HCT116 (cell line): ENCODE results near the gene INTS6L. TPM values are rescaled to one million over a fixed set of nuclear protein-coding genes. Genes with fewer than 3 reads are reported as not detected.
A peak's percentile ranks its signal among the peaks of the same experiment; 100 is the strongest.

Experiments
- ATAC-seq: fragments of 200-7000 bp; cut with Tn5 transposase; 2 replicates; pipeline ENCODE4 v1.9.1; 2020; ENCODE audit warnings: mild to moderate bottlenecking, moderate library complexity
- BruUV-seq: library from RNA; stranded (reverse); fragments of 400-500 nt; replicated peaks from 2 replicates; lab custom pipeline; 2021; lab: Mats Ljungman, UMichigan
- CTCF ChIA-PET: fragments of 300-600 bp; sonication (Branson Sonifier 250); formaldehyde crosslinking; loops from one replicate; lab custom pipeline; 2021; ENCODE audit warnings: antibody characterized with exemption; lab: Charles Lee
- POLR2A ChIA-PET: fragments of 300-600, 350-600 bp; sonication (Branson Sonifier 250); formaldehyde crosslinking; loops from one replicate; lab custom pipeline; 2021; ENCODE audit warnings: antibody characterized with exemption; lab: Charles Lee
- RAD21 ChIA-PET, 2 experiments: fragments of 300-600 bp; sonication (Branson Sonifier 250); formaldehyde crosslinking; loops; one replicate each; lab custom pipeline; 2023; ENCODE audit warnings: low total read pairs in 2 of 2; ENCODE audit not compliant: uncharacterized antibody in 2 of 2, unreplicated experiment in 2 of 2, low non-redundant PET in 1 of 2; lab: Charles Lee
- DNase-seq: peaks from one replicate; pipeline ENCODE4 v3.0.0-alpha.2; 2010; ENCODE audit warnings: low read depth, low spot score
- H2AFZ ChIP-seq: fragments of 200-600 bp; shearing (Covaris generic), sonication (generic); 2 replicates; pipeline ENCODE4 v1.6.1; 2017; ENCODE audit warnings: low read depth, mixed run types, mixed read lengths, antibody characterized with exemption, low read length; ENCODE audit not compliant: poor library complexity, severe bottlenecking
- H3K27ac ChIP-seq: 2 replicates; pipeline ENCODE4 v1.5.1; 2012; ENCODE audit warnings: low read depth, low read length
- H3K27me3 ChIP-seq: fragments of 200-600 bp; sonication (generic); 2 replicates; pipeline ENCODE4 v1.6.1; 2016; ENCODE audit warnings: mixed run types, low read length, mixed read lengths; ENCODE audit not compliant: insufficient read depth
- H3K36me3 ChIP-seq, 2 experiments: fragments of 200-500 bp in 1 of 2; fragments of 200-600 bp in 1 of 2; sonication (Bioruptor generic) in 1 of 2; sonication (generic) in 1 of 2; 2 replicates each; pipeline versions ENCODE4 v1.5.1 to v1.6.1; 2014 to 2016; ENCODE audit warnings: low read length in 2 of 2, inconsistent platforms in 1 of 2, mixed read lengths in 1 of 2, mixed run types in 1 of 2; ENCODE audit not compliant: insufficient read depth in 2 of 2, control insufficient read depth in 1 of 2
- H3K4me1 ChIP-seq, 2 experiments: fragments of 200-600 bp in 1 of 2; sonication (generic) in 1 of 2; 2 replicates each; pipeline versions ENCODE4 v1.5.1 to v1.6.1; 2012 to 2017; ENCODE audit warnings: low read length in 2 of 2, inconsistent platforms in 1 of 2, mild to moderate bottlenecking in 1 of 2, mixed read lengths in 1 of 2, mixed run types in 1 of 2, moderate library complexity in 1 of 2; ENCODE audit not compliant: insufficient read depth in 2 of 2, control insufficient read depth in 1 of 2
- H3K4me2 ChIP-seq: fragments of 200-600 bp; sonication (generic); 2 replicates; pipeline ENCODE4 v1.6.1; 2017; ENCODE audit warnings: mixed run types, low read length, mixed read lengths
- H3K4me3 ChIP-seq, 2 experiments: fragments of 200-600 bp in 1 of 2; sonication (generic) in 1 of 2; replicated peaks in 1 of 2; 2 replicates each; pipeline ENCODE4 v1.5.1; 2011 to 2016; ENCODE audit warnings: low read length in 2 of 2, control low read depth in 1 of 2, low read depth in 1 of 2, mild to moderate bottlenecking in 1 of 2, mixed read lengths in 1 of 2, mixed run types in 1 of 2
- H3K79me2 ChIP-seq: fragments of 200-600 bp; sonication (generic); 2 replicates; pipeline ENCODE4 v1.6.1; 2017; ENCODE audit warnings: mild to moderate bottlenecking, mixed run types, low read length, moderate library complexity, mixed read lengths; ENCODE audit not compliant: insufficient read depth
- H3K9ac ChIP-seq: fragments of 200-600 bp; sonication (generic); 2 replicates; pipeline ENCODE4 v1.6.1; 2016; ENCODE audit warnings: low read length, mixed read lengths
- H3K9me2 ChIP-seq: fragments of 200-600 bp; sonication (generic), shearing (Covaris generic); 2 replicates; pipeline ENCODE4 v1.6.1; 2017; ENCODE audit warnings: mixed run types, mild to moderate bottlenecking, moderate library complexity; ENCODE audit not compliant: insufficient read depth
- H3K9me3 ChIP-seq, 2 experiments: fragments of 200-500 bp in 1 of 2; fragments of 200-600 bp in 1 of 2; sonication (Bioruptor generic) in 1 of 2; sonication (generic) in 1 of 2; 2 replicates each; pipeline ENCODE4 v1.6.1; 2014 to 2017; ENCODE audit warnings: low read length in 2 of 2, mixed read lengths in 2 of 2, inconsistent platforms in 1 of 2, low read depth in 1 of 2, mild to moderate bottlenecking in 1 of 2, mixed run types in 1 of 2, moderate library complexity in 1 of 2; ENCODE audit not compliant: control insufficient read depth in 1 of 2, insufficient read depth in 1 of 2
- H4K20me1 ChIP-seq: fragments of 200-600 bp; sonication (generic), shearing (Covaris generic); 2 replicates; pipeline ENCODE4 v1.6.1; 2017; ENCODE audit warnings: mixed run types, mild to moderate bottlenecking, moderate library complexity; ENCODE audit not compliant: insufficient read depth
- CBX3 ChIP-seq: IDR thresholded peaks from 2 replicates; pipeline ENCODE4 v1.6.1; 2012; ENCODE audit warnings: low read depth
- EZH2 ChIP-seq: fragments of 200-600 bp; sonication (generic); IDR thresholded peaks from 2 replicates; pipeline ENCODE4 v1.6.1; 2017; ENCODE audit warnings: antibody characterized with exemption, mixed run types
- FOSL1 ChIP-seq: IDR thresholded peaks from 2 replicates; pipeline ENCODE4 v1.6.1; 2012; ENCODE audit warnings: low read depth
- RAD21 ChIP-seq: IDR thresholded peaks from 2 replicates; pipeline ENCODE4 v1.6.1; 2012; ENCODE audit warnings: low read depth, mild to moderate bottlenecking
- SIN3A ChIP-seq: IDR thresholded peaks from 2 replicates; pipeline ENCODE4 v1.6.1; 2012; ENCODE audit warnings: low read depth
- SP1 ChIP-seq: IDR thresholded peaks from 2 replicates; pipeline ENCODE4 v1.6.1; 2012; ENCODE audit warnings: low read depth
- SRF ChIP-seq: IDR thresholded peaks from 2 replicates; pipeline ENCODE4 v1.6.1; 2012; ENCODE audit warnings: low read depth
- ZNF274 ChIP-seq: fragments of 200-500 bp; sonication (Bioruptor generic); IDR thresholded peaks from 2 replicates; pipeline ENCODE4 v1.6.1; 2014; ENCODE audit warnings: mild to moderate bottlenecking, low read depth, low read length, inconsistent platforms
- intact Hi-C: fragments of 100-400 bp; cut with micrococcal nuclease; formaldehyde crosslinking; loops from 2 replicates; pipeline ENCODE4 v1.10.0; 2022
- total RNA-seq: library from RNA; stranded (reverse); gene quantifications from one replicate; pipeline ENCODE4 v1.2.1, GENCODE V29; 2021; ENCODE audit not compliant: unreplicated experiment
- TF ChIP-seq, protein P1 (sequence below), 3 experiments: fragments of 200-600 bp in 1 of 3; sonication (generic) in 1 of 3; IDR thresholded peaks in 2 of 3; conservative IDR thresholded peaks in 1 of 3; 2 replicates each; pipeline ENCODE4 v1.5.1; 2012 to 2017; ENCODE audit warnings: low read depth in 2 of 3, low read length in 2 of 3, antibody characterized with exemption in 1 of 3, borderline replicate concordance in 1 of 3, control low read depth in 1 of 3, mild to moderate bottlenecking in 1 of 3, mixed read lengths in 1 of 3, mixed run types in 1 of 3, moderate library complexity in 1 of 3; ENCODE audit not compliant: insufficient read depth in 1 of 3
- TF ChIP-seq, protein P2 (sequence below): IDR thresholded peaks from 2 replicates; pipeline ENCODE4 v1.6.1; 2012
- TF ChIP-seq, protein P3 (sequence below): IDR thresholded peaks from 2 replicates; pipeline ENCODE4 v1.6.1; 2012
- TF ChIP-seq, protein P4 (sequence below): IDR thresholded peaks from 2 replicates; pipeline ENCODE4 v1.6.1; 2011; ENCODE audit warnings: mild to moderate bottlenecking, low read length, moderate library complexity; ENCODE audit not compliant: insufficient replicate concordance; ENCODE audit errors: extremely low read depth

Gene INTS6L
- total RNA-seq, 1 experiment from 2014 or later = 3.6 TPM

DNA sequence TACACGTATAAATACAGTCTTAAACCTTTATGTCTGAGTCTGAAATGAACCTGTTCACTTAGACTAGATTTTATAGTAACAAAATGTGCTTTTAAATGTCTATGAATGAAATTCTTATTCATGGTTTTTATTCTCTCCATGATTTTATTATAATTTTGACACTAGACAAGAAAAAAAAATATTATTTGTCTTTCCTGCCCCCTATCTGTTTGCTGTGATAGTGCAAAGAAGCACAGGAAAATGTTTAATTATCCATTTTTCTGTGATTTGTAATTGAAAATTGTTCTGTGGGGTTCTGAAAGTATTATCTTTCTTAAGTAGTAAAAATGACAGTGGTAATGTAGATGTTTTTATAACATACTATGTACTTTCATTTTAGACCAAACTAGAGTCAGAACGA, 52.0 kb downstream of the INTS6L start:
- Histone ChIP-seq H3K36me3 (no peaks in the 10 kb centered on the region), H3K4me3 (no peak overlapping the region), H3K27ac (no peak overlapping the region), H3K79me2 (no peaks in the 10 kb centered on the region), H3K9me3 (no peaks in the 10 kb centered on the region), H3K4me2 (no peak overlapping the region), H2AFZ (no peak overlapping the region), H4K20me1 (no peaks in the 10 kb centered on the region), H3K4me1 (no peaks in the 10 kb centered on the region), H3K9me2 (no peaks in the 10 kb centered on the region)
- ATAC-seq (no peak), DNase-seq (no peak)
- intact Hi-C loops = no loop called here
- no TSS peak for BruUV-seq
- ChIA-PET RAD21 (no interaction called here), POLR2A (no interaction called here)
- TF ChIP-seq RAD21 (peak; percentile 35), CBX3 (no peak)
- TF ChIP-seq, protein P1, sequence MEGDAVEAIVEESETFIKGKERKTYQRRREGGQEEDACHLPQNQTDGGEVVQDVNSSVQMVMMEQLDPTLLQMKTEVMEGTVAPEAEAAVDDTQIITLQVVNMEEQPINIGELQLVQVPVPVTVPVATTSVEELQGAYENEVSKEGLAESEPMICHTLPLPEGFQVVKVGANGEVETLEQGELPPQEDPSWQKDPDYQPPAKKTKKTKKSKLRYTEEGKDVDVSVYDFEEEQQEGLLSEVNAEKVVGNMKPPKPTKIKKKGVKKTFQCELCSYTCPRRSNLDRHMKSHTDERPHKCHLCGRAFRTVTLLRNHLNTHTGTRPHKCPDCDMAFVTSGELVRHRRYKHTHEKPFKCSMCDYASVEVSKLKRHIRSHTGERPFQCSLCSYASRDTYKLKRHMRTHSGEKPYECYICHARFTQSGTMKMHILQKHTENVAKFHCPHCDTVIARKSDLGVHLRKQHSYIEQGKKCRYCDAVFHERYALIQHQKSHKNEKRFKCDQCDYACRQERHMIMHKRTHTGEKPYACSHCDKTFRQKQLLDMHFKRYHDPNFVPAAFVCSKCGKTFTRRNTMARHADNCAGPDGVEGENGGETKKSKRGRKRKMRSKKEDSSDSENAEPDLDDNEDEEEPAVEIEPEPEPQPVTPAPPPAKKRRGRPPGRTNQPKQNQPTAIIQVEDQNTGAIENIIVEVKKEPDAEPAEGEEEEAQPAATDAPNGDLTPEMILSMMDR (IDR thresholded peaks at IDR 0.05 in 2 of 3, conservative IDR thresholded peaks at IDR 0.05 in 1 of 3; ENCODE audit: borderline replicate concordance in 1 of 3, insufficient read depth in 1 of 3, low read depth in 2 of 3, low read length in 2 of 3) = peak; percentile 20 to 42 (median 32); a peak in 3 of 6 replicates
- TF ChIP-seq, all 23 proteins: peak for 2
- CTCF ChIA-PET = interaction anchor here (1.1 kb wide), 1 partner anchor 10 kb away, joined by 3 read pairs; no protein-coding TSS in a partner anchor
- H3K9ac ChIP-seq = no peak overlapping the region
- H3K27me3 ChIP-seq = no peaks in the 10 kb centered on the region

DNA sequence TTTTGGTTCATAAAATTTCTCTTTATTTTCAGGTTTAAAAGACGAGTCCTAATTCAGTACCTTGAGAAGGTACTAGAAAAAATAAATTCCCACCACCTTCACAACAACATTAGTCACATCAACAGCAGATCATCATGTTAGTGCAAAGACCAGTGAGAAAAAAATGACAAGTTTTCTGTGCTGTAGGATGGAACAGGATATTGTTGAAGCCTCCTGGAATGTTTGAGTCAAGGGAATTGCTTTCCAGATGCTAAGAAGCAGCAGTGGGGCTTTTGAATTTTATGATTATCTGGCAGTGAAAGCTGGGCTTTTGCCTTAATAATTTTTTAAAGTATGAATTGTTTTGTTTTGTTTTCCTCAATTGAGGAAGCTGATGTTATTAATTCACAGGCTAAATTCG, 61.0 kb downstream of the INTS6L start:
- H3K4me2 ChIP-seq = no peak overlapping the region
- no peaks in the 10 kb centered on the region for H3K27me3 ChIP-seq
- H3K9me3 ChIP-seq = no peaks in the 10 kb centered on the region
- intact Hi-C loops = no loop called here
- no peak overlapping the region for H3K27ac ChIP-seq
- DNase-seq = no peak
- H2AFZ ChIP-seq = no peak overlapping the region
- RAD21 ChIA-PET = no interaction called here
- H4K20me1 ChIP-seq = no peaks in the 10 kb centered on the region
- H3K9me2 ChIP-seq = no peaks in the 10 kb centered on the region
- CTCF ChIA-PET = no interaction called here
- no peaks in the 10 kb centered on the region for H3K4me1 ChIP-seq
- no peaks in the 10 kb centered on the region for H3K36me3 ChIP-seq
- POLR2A ChIA-PET = no interaction called here
- no peak for ATAC-seq
- H3K9ac ChIP-seq = no peak overlapping the region
- no TSS peak for BruUV-seq
- H3K79me2 ChIP-seq = no peaks in the 10 kb centered on the region
- no peak overlapping the region for H3K4me3 ChIP-seq
- no peak for TF ChIP-seq EZH2
- TF ChIP-seq, protein P2, sequence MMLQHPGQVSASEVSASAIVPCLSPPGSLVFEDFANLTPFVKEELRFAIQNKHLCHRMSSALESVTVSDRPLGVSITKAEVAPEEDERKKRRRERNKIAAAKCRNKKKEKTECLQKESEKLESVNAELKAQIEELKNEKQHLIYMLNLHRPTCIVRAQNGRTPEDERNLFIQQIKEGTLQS = no peak
- TF ChIP-seq FOSL1 = no peak
- TF ChIP-seq, protein P3, sequence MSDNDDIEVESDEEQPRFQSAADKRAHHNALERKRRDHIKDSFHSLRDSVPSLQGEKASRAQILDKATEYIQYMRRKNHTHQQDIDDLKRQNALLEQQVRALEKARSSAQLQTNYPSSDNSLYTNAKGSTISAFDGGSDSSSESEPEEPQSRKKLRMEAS = no peak
- TF ChIP-seq, protein P4, sequence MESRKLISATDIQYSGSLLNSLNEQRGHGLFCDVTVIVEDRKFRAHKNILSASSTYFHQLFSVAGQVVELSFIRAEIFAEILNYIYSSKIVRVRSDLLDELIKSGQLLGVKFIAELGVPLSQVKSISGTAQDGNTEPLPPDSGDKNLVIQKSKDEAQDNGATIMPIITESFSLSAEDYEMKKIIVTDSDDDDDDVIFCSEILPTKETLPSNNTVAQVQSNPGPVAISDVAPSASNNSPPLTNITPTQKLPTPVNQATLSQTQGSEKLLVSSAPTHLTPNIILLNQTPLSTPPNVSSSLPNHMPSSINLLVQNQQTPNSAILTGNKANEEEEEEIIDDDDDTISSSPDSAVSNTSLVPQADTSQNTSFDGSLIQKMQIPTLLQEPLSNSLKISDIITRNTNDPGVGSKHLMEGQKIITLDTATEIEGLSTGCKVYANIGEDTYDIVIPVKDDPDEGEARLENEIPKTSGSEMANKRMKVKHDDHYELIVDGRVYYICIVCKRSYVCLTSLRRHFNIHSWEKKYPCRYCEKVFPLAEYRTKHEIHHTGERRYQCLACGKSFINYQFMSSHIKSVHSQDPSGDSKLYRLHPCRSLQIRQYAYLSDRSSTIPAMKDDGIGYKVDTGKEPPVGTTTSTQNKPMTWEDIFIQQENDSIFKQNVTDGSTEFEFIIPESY = no peak
- no peak for TF ChIP-seq SRF
- no peak for TF ChIP-seq SP1
- TF ChIP-seq SIN3A = no peak
- no peak for TF ChIP-seq ZNF274
